ENCODE measurements around the gene PLBD1.

GRCh38 chr12:14571779-14572178 is 4.1 kb upstream of the PLBD1 start:
- TF ChIP-seq POLR2AphosphoS5 (IDR thresholded peaks at IDR 0.05) (no peak), POLR2A (IDR thresholded peaks at IDR 0.05; ENCODE audit: low read depth) (no peak)
- TF ChIP-seq, protein P1, sequence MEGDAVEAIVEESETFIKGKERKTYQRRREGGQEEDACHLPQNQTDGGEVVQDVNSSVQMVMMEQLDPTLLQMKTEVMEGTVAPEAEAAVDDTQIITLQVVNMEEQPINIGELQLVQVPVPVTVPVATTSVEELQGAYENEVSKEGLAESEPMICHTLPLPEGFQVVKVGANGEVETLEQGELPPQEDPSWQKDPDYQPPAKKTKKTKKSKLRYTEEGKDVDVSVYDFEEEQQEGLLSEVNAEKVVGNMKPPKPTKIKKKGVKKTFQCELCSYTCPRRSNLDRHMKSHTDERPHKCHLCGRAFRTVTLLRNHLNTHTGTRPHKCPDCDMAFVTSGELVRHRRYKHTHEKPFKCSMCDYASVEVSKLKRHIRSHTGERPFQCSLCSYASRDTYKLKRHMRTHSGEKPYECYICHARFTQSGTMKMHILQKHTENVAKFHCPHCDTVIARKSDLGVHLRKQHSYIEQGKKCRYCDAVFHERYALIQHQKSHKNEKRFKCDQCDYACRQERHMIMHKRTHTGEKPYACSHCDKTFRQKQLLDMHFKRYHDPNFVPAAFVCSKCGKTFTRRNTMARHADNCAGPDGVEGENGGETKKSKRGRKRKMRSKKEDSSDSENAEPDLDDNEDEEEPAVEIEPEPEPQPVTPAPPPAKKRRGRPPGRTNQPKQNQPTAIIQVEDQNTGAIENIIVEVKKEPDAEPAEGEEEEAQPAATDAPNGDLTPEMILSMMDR (IDR thresholded peaks at IDR 0.05), result no peak
